Ovary (tissue), 3 donors: ENCODE data around the gene TAS2R31.

Experiments used
- EP300 ChIP-seq: sonication (generic); formaldehyde crosslinking; IDR thresholded peaks from one replicate; pipeline ENCODE4 v1.6.1; 2017; ENCODE audit warnings: antibody characterized with exemption
- POLR2A ChIP-seq: fragments of 450-650 bp; IDR thresholded peaks from one replicate; pipeline ENCODE4 v1.6.1; 2017; ENCODE audit warnings: antibody characterized with exemption, mild to moderate bottlenecking, moderate library complexity
- TF ChIP-seq, protein P1 (sequence below), 3 donors: fragments of 450-650 bp in 2 of 3; fragments of 200-600 bp in 1 of 3; IDR thresholded peaks; one replicate each; pipeline versions ENCODE4 v1.5.1 to v1.8.0; 2016 to 2022; ENCODE audit warnings: antibody characterized with exemption in 3 of 3, mild to moderate bottlenecking in 1 of 3
- donor health status: DM: no; HTN: no; CAD: no.

DNA sequence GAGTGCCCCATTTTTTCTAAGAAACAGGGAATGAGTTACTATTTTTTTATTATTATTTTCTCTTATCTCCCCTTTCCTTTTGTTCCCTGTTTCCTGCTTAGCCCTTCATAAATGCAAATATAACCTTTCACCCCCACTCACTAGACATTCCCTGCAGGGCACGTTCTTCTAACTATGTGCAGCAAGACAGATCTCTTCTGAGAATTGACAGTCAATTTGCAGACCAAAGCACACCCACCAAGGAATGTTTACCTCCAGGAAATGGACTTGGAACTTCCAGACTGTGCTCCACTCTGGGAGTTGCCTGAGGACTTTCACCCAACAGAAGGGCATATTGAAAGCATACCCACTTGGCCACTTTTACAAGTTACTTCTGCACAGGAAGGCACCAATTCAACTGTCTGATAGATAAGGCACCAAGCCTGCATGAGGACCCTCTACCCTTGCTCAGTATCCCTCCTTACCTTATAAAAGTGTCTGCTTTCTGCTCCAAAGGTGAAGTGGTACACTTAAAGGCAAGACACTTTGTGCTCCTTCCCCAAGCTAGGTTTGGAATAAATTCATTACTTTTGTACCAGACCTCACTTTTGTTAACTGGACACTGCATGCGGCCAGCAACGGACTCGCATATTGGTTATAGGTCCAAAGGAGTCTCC is 15.3 kb downstream of the TAS2R31 start:
- TF ChIP-seq POLR2A, result no peak
- TF ChIP-seq, protein P1, sequence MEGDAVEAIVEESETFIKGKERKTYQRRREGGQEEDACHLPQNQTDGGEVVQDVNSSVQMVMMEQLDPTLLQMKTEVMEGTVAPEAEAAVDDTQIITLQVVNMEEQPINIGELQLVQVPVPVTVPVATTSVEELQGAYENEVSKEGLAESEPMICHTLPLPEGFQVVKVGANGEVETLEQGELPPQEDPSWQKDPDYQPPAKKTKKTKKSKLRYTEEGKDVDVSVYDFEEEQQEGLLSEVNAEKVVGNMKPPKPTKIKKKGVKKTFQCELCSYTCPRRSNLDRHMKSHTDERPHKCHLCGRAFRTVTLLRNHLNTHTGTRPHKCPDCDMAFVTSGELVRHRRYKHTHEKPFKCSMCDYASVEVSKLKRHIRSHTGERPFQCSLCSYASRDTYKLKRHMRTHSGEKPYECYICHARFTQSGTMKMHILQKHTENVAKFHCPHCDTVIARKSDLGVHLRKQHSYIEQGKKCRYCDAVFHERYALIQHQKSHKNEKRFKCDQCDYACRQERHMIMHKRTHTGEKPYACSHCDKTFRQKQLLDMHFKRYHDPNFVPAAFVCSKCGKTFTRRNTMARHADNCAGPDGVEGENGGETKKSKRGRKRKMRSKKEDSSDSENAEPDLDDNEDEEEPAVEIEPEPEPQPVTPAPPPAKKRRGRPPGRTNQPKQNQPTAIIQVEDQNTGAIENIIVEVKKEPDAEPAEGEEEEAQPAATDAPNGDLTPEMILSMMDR (IDR thresholded peaks at IDR 0.05), result no peak
- TF ChIP-seq EP300, result no peak
